Activated naive CD4-positive, alpha-beta T cell treated with anti-CD3 and anti-CD28 coated beads, Interleukin-2, amount 50 U/mL, for 16 hours (primary cell): ENCODE measurements around the gene BSND.

Experiments
- DNase-seq: peaks from one replicate; pipeline ENCODE4 v3.0.0-alpha.2; 2020

Gene BSND

GRCh38 chr1:54976747-54977146 is 22.0 kb upstream of the BSND start:
- no peak for DNase-seq

DNA sequence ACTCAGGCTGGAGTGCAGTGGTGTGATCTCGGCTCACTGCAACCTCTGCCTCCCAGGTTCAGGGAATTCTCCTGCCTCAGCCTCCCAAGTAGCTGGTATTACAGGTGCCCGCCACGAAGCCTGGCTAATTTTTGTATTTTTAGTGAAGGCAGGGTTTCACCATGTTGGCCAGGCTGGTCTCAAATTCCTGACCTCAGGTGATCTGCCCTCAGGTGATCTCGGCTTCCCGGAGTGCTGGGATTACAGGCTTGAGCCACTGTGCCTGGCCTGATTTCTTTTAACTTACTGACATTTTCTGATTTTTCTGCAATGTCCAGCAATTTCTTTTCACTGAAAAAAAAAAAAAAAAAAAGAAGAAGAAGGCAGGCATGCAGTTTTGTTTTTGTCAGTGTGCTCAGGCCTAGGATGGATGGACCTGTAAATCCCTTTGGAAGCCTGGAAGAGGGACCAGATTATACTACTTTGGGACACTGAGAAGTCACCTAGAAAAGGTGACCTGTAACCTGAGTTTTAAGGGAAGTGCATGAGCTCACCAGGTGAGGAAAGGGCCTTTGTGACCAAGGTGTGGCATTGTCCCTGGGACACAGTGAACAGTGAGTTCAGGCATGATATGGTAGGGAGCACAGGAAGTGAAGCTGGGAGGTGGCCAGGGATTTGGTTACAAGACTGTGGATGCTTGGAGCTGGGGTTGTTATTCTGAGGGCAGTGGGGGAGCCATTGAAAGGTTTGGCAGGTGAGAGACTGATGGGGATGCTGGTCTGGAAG is 21.0 kb upstream of the BSND start:
- DNase-seq: no peak

- DNase-seq: no peak
These were observed 20.0 kb upstream of the BSND start for GRCh38 chr1:54978528-54979326.

- no peak for DNase-seq
These were observed 19.3 kb upstream of the BSND start for GRCh38 chr1:54979327-54979891.

- DNase-seq: no peak
These were observed 18.6 kb upstream of the BSND start for GRCh38 chr1:54980046-54980527.

DNA sequence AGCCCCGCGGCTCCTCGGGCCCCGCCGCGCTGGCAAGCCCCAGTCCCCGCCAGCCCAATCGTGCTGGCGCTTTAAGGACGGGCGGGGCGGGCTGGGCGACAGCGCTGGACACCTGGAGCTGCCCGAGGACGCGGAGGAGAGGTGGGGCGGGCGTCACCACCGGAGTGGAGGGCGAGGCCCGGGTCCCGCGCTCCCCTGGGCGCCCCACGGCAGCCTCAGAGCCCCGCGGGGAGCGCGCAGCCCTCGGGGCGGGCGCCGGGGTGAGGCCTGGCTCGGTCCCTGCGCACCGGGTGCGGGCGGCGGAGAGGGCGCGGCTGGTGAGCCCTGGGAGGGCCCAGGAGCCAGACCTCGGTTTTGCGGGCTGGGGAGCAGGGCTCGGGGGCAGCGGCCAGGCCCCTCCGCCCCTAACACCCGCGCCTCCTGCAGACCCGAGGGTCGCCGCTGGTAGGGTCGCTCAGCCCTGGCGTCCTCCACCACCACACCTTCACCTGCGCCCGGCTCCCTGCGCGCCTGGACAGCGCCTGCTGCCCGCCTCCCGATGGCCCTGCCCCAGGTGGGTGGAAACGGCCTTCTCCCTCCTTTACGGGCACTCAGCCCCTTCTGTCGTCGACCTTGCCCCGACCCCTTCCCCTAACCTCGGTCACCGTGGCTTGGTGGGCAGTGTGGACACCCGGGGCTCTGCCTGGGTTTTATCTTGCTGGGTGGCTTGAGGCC is 18.0 kb upstream of the BSND start, which contains the start of gene TMEM61:
TMEM61 (plus strand) TSS at position 101 of the 714 bp plus-strand sequence; CDS start at position 539, 438 bp downstream.
- no peak for DNase-seq

DNA sequence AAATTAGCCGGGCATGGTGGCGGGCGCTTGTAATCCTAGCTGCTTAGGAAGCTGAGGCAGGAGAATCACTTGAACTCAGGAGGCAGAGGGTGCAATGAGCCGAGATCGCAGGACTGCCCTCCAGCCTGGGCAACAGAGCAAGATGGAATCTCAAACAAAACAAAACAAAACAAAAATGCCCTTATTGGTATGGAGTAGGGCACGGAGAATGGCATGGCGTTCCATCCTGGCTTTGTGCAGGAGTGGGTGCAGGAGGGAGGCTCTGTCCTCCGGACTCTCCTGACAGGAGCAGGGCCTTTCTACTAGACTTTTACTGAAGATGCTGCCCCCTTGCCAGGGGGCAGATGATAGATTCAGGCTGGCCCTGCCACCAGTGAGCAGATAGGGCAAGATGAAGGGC is 17.3 kb upstream of the BSND start:
- DNase-seq: no peak

DNA sequence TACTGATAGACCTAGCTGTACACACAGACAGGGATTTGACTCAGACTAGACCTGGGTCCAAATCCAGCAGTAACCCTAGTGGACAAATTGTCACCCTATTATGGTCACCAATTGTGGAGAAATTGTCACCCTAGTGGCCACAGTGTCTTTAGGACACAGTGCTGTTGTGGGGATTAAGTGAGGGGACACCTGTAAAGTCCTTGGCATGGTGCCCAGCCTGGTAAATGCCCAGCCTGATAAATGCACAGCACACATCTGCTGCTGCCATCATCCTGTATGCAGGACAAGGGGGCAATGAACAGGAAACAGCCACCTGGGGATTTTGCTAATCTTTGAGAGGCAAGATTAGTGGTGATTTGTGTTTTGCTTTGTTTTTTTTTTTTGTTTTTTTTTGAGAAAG is 16.0 kb upstream of the BSND start:
- no peak for DNase-seq

GRCh38 chr1:54984131-54984842 is 14.4 kb upstream of the BSND start:
- no peak for DNase-seq

- DNase-seq: no peak
These were observed 13.2 kb upstream of the BSND start for GRCh38 chr1:54985556-54985955.

DNA sequence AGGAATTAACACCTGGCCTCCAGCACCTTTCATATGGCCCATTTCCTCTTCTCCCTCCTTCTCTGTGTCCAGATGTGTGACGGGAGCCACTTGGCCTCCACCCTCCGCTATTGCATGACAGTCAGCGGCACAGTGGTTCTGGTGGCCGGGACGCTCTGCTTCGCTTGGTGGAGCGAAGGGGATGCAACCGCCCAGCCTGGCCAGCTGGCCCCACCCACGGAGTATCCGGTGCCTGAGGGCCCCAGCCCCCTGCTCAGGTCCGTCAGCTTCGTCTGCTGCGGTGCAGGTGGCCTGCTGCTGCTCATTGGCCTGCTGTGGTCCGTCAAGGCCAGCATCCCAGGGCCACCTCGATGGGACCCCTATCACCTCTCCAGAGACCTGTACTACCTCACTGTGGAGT is 12.7 kb upstream of the BSND start:
- no peak for DNase-seq

GRCh38 chr1:54986533-54986932 is 12.2 kb upstream of the BSND start:
- DNase-seq: no peak

DNA sequence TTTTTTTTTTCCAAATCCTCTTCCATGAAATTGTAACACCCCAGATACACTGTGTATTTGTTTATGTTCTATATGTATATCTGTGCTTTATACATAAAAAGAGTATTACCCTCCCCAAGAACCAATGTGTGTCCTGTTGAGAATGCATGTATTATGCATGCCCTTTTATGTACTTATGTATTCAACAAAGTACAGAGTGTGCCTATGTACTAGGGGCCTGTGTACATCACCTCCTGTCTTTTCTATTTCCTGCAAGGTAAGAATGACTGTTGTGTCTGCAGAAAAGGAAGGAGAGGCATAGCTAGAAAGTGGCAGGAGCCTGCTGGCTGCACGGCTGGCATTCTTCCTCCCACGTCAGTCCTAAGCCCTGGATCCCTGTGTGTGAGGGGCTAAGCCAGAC is 11.3 kb upstream of the BSND start:
- no peak for DNase-seq

DNA sequence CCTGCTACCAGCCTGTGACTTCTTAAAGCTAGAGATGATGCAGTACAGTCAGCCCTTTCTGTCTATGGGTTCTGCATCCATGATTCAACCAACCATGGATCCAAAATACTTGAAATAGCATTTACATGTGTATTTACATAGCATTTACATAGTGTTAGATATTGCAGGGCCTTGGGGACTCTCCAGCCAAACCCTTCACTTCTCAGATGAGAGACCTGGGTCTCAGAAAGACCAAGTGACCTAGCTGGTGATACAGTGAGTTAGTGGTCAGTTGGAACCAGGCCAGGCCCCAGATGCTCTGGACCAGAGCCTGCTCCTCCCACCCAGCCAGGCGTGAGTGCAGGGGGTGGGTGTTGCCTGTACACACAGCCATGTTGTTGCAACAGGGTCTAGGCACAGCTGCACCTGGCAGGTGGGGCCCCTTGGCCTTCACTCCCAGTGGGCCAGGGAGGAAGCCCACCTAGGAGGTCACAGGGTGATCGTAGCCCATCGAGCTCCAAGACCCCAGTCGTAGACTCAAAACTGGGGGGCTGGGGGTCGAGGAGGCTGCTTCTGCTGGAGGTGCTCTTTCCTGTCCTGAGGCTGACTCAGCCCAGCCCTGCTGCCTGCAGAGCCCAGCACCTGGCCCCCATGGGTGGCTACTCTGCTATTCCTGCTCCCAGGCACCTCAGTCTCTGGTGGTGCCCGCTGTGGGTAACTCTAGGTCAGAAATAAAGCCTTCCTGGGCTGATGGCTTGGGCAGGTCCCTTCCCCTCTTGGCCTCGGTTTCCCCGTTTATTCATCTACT is 10.6 kb upstream of the BSND start:
- no peak for DNase-seq

DNA sequence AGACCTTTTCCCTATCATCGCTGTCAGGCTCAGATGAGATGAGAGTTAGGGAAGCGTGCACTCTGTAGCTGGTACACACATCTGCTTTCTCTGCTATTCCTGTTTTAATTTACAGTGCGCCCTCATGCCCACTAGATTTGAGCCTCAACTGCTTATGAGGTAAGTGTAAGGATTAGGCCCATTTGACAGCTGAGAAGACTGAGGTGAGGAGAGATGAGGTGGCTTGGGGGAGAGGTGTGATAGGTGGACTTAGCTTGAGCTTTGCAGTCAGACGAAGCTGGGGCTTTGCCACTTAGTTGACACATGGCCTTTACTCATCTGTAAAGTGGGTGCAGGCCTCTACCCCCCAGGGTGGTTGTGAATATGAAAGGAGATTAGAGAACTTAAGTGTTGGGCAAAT is 9.8 kb upstream of the BSND start:
- no peak for DNase-seq

- DNase-seq: no peak
These were observed 9.3 kb upstream of the BSND start for GRCh38 chr1:54989473-54989872.

- no peak for DNase-seq
These were observed 8.5 kb upstream of the BSND start for GRCh38 chr1:54989968-54990810.

- no peak for DNase-seq
These were observed 7.8 kb upstream of the BSND start for GRCh38 chr1:54990916-54991315.

GRCh38 chr1:54991939-54992338 is 6.8 kb upstream of the BSND start:
- no peak for DNase-seq

GRCh38 chr1:54993140-54993539 is 5.6 kb upstream of the BSND start:
- no peak for DNase-seq
